HUDEP-2 (cell line): ENCODE measurements around the gene TNPO3.
A peak's percentile ranks its signal among the peaks of the same experiment; 100 is the strongest.
"Not testable (repeated sequence)": the region's sequence is repeated elsewhere in the genome, so short reads cannot be mapped to it uniquely, and the experiment has no call there.

ENCODE experiments used
- DNase-seq, 76 experiments: peaks; one replicate each; lab custom pipeline; 2025; ENCODE audit not compliant: unreplicated experiment in 76 of 76; lab: John Stamatoyannopoulos, UW

TNPO3 gene

DNA sequence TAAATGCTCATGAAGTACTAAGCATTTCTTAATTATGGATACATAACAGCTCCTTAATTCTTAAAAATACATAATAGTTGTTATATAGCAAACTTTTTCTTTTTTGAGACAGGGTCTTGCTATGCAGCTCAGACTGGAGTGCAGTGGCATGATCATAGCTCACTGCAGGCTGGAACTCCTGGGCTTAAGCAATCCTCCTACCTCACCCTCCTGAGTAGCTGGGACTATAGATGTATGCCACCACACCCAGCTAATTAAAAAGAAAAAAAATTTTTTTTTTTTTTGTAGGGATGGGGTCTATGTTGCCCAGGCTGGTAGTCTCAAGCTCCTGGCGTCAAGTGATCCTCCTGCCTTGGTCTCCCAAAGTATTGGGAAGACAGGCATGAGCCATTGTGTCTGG lies 86.3 kb downstream of the TNPO3 start:
- no peak for DNase-seq

DNA sequence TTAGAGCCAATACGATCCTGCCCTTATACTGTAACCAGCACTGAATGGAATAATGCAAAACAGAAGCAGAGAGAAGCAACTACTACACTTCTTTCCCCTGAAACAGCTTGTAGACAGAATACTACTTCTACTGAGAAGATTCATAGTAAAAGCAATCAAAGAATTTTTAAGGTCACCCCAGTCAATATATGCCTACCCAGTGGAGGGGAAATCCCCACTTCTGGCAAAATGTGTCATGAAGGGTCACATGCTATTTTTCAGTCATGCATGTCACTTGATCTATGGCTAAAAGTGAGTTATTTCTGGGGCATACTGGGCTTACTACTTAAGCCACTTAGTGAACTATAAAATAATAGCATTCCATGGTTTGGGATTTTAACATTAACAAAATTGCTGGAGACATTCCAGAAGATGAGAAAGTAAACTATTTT lies 91.6 kb downstream of the TNPO3 start:
- no peak for DNase-seq

DNA sequence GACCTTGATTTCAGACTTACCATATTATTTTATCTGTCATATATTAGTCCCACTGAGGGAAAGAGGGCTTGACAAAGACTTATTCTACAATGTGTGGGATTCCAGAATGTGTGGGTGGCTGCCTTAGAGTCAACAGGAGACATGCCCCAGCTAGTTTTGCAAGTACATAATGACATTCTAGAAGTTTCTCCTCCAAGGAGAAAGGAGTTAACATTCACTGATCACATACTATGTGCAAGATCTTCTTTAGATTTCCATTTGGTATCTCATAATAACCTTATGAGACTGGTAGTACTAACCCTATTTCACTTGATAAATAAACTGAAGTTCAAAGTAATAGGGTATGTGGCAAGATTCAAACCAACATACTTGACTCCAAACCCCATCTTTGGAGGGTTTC lies 92.0 kb downstream of the TNPO3 start:
- no peak for DNase-seq

DNA sequence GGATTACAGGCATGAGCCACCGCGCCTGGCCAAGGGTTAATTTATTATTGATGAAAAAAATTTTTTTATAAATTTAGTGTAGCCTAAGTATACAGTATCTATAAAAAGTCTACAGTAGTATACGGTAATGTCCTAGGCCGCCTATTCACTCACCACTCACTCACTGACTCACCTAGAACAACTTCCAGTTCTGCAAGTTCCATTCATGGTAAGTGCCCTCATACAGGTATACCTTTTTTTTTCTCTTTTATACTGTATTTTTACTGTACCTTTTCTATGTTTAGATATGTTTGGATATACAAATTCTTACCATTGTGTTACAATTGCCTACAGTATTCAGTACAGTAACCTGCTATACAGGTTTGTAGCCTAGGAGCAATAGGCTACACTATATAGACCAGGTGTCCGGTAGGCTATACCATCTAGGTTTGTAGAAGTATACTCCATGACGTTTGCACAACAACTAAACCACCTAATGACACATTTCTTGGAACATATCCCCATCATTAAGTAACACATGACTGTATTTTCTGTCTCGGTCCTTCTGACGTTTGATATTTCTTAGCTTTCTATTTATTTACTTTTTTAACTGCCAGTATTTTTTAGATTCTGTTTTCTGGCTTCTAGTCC lies 93.8 kb downstream of the TNPO3 start:
- no peak for DNase-seq

DNA sequence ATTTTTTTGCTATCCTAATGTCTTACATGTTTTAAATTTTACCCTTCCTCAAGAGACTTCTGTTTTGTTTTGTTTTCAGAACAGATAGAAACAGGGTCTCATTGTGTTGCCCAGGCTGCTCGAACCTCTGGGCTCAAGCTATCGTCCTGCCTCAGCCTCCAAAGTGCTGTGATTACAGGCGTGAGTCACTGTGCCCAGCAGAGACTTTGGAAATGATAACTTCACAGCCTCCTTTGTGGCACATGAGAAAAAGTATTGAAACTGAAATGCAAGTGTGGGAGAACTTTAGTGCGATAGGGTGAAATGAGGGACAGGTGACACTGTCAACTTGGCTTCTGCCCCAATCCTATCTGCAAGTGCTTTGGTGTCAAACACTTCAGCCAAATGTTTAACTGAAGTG lies 95.6 kb downstream of the TNPO3 start:
- no peak for DNase-seq

DNA sequence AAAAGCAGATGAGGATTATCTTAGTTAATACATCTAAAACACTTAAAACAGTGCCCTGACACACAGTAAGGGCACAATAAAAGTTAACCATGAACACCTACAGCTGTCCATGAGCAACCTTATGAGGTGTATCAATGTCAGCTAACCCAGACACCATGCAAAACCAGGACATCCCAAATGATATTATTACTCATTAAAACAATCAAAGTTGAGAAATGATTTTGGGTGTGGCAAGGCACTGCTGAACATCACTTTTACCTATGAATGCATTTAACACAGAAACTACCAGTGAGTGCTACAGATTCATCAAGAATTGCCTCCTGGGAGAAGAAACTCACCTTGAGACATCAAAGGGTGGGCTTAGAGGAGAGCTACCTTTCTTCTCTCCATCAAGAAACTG lies 98.9 kb downstream of the TNPO3 start:
- no peak for DNase-seq

DNA sequence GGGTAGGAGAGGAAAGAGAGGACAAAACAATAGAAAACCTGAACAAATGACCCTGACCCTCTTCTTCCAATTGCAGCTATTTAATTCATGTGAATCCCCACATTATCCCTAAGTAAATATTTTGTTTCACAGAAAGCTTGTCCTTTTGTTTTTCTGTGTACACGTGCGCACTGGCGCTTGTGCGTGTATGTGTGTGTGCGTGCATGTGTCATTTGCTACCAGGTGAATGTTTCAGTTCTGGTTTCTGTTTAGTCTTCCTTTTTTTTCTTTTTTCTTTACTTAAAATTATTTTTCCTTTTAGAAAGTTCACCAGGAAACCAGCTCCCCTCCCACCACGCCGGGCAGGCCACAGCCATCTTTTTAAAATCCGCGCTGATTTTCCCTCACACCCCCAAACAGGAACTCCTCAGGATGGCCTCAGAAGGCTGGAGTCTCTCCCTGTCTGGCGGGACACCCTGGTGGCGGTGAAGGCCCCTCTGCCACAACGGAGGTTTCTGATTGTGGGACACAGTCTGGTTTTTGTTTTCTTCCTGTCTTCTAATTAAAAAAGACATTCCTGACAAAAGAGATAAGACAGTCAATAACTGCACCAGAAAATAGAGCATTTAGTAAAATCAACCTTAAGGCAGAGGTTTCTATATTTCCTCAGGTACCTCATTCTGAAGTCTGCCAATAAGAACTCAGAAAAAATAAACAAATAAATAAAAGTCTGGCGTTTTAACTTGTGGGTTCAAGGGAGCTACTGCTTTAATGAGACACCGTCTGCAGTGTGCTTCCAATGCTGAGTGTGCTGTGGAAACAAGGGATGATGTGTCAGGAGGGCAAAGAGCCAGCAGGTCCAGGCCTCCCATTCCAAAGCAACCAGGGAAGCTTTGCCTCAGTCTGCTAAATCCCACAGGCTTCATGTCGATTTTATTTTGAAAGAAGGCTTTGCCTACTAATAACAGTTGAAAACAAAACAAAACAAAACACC lies 99.8 kb downstream of the TNPO3 start:
- no peak for DNase-seq

DNA sequence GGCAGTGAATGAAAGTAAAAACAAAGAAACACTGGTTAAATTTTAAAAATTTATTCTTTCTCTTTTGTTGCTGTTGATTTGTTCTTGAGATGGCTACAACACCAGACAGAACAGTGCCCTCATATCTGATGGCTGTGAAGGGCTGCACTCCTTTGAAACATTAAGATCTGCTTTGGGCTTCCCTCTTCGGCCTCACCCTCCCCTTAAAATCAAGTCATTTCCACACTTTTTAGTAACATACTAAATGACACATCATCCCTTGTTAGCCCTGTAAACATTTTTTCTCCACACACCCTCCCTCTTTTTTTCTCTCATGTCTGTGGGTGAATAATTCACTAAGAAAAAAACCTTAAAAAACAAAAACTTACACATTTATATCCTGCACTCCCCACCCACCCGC lies 100.8 kb downstream of the TNPO3 start:
- DNase-seq = no peak

DNA sequence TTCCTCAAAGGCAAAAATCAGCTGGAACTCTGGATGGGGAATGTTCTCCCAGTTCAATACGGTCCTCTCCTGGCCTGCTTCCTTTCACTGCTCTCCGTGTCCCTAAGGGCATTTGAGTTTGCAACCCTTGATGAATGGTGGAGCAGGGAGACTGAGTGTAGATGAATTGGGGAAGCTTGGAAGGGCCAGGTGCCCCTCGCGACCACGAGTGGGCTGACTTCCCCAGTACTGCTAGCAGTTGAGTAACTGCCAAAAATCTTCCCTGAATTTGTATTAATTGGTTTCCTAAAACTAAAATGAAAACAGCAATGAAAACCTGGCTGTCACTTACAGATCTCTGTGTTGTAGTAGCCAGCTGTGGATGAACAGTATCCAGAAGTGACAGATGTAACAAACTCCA lies 103.6 kb downstream of the TNPO3 start:
- no peak for DNase-seq

DNA sequence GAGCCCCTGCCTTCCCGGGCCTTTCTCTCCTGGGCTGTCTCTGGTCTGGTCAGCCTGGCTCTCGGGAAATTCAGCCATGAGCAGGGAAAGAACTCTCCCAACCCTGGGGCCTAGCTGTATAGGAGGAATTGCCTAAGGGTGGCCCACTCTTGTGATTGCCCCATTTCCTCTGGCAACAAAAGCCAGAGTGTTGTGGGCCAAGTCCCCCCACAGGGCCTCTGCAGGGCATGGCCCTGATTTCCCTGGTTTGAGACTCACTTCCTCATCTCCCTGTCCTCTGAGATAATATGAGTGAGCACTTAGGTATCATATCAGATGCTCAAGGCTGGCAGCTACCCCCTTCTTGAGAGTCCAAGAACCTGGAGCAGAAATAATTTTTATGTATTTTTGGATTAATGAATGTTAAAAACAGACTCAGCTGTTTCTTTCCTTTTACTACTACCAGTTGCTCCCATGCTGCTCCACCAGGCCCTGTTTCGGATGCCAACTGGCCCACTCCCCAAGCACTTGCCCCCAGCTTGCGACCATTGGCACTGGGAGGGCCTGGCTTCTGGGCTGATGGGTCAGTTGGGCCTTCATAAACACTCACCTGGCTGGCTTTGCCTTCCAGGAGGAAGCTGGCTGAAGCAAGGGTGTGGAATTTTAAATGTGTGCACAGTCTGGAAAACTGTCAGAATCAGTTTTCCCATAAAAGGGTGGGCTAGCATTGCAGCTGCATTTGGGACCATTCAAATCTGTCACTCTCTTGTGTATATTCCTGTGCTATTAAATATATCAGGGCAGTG lies 105.7 kb downstream of the TNPO3 start:
- no peak for DNase-seq

DNA sequence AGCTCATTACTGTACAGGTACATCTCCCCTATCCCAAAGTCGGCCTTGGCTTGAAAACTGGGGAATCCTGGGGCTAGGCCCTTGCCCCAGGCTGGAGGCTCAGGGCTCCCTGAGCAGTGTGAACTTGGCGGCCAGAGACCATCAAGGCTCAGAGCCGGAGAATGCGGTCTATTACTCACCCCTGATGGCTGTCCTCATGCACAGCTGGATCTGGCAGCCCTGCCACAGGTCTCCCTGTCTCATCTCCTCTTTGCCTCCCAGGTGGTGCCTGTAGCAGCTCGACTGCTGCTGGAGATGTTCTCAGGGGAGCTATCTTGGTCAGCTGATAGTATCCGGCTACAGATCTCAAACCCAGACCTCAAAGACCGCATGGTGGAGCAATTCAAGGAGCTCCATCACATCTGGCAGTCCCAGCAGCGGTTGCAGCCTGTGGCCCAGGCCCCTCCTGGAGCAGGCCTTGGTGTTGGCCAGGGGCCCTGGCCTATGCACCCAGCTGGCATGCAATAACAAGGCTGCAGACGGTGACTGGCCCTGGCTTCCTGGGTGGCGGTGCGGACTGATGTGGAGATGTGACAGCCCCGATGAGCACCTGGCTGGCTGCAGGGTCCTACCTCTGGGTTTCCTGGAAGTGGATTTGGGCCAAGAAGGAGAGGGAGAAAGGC lies 106.5 kb downstream of the TNPO3 start:
- DNase-seq = no peak

DNA sequence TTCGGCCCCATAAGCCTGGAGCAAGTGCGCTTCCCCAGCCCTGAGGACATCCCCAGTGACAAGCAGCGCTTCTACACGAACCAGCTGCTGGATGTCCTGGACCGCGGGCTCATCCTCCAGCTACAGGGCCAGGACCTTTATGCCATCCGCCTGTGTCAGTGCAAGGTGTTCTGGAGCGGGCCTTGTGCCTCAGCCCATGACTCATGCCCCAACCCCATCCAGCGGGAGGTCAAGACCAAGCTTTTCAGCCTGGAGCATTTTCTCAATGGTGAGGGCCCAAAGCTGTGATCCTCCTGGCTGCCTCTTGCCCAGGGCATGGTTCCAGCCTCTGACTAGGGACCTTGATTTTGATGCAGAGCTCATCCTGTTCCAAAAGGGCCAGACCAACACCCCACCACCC lies 107.1 kb downstream of the TNPO3 start:
- DNase-seq = no peak

DNA sequence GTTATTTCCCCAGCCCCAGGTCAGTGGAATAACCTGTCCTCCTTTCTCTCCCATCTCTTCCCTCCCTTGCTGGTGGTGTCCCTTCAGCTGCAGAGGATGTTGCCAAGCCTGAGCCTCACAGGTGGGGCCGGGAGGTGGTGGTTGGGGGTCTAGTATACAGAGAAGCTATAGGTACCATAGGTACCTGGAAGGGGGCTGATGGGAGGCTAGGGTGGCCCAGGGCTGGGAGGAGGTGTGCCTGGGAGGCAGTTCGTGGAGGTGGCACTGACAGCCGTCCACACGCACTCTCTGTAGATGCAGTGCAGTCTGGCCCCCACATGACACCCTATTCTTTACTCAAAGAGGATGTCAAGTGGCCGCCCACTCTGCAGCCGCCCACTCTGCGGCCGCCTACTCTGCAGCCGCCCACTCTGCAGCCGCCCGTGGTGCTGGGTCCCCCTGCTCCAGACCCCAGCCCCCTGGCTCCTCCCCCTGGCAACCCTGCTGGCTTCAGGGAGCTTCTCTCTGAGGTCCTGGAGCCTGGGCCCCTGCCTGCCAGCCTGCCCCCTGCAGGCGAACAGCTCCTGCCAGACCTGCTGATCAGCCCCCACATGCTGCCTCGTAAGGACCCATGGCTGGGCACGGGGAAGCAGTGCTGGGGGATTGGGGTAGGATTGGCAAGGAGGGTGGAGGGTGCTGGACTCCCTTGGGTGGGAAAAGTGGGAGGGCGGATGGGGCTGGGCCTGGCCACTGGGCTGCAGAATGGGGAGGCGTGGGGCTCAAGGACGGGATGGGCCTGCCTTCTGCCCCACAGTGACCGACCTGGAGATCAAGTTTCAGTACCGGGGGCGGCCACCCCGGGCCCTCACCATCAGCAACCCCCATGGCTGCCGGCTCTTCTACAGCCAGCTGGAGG lies 107.7 kb downstream of the TNPO3 start:
- DNase-seq = peak in 3 of 76 experiments; percentile 13 to 19 (median 18)

DNA sequence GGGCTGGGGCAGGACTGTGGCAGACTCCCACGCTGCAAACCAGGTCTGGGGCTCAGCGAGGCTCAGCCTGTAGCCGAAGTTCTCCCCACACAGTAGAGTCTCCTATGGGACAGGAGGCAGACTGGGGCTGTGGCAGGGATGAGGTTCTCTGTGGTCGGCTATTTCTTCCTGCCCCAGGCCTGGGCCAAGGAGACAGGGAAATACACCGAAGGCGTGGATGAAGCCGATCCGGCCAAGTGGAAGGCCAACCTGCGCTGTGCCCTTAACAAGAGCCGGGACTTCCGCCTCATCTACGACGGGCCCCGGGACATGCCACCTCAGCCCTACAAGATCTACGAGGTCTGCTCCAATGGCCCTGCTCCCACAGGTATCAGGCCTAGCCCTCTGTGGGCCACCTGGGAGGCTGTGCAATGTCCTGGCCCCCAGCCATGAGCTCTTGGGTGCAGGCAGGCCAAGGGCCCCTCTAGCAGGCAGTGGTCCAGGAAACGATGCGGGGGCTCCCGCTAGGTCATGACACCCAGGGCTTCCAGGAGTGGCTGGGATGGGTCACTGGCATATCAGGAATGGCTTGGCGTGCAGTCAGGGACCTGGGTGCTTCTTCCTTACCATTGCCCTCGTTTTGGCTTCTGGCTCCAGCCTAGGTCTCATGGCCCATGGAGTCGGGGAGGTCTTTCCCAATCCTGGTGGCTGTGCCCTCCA lies 109.1 kb downstream of the TNPO3 start:
- no peak for DNase-seq

DNA sequence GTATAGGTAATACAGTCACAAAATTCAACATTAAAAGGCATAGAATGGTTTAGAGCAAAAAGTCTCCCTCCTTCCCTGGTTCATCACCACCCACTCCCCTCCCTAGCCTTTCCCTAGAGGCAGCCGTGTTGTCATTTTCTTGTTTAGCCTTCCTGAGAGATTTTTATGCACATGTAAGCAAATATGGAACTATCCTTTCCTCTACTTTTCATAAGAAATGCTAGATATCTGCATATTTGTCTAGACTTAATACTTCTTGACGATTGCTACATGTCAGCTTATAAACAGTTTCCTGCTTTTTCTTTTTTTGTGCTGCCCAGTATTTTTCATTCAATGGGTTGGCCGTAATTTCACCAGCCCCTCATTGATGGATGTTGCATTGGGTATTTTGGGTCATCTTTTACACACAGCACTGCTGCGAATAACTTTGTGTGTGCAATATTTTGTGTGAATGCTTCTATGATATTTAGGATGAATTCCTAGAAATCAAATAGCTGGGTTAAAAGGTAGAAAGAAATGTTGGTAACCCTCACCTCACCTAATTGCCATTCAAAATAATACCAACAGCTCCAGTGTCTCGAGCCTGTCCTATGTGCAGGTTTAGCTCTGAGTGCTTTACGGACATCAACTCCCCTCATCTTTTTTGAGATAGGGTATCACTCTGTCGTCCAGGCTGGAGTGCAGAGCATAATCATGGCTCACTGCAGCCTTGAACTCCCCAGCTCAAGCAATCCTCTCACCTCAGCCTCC lies 110.2 kb downstream of the TNPO3 start:
- no peak for DNase-seq

DNA sequence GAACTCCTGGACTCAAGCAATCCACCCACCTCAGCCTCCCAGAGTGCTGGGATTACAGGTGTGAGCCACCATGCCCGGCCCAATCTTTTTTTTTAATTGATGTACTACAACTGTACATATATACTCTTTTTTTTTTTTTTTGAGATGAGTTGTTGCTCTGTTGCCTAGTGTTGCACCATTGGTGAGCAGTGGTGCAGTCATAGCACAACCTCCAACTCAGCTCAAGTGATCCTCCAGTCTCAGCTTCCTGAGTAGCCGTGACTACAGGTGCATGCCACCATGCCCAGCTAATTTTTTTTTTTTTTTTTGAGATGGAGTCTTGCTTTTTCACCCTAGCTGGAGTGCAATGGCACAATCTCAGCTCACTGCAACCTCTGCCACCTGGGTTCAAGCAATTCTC lies 111.7 kb downstream of the TNPO3 start:
- not testable (repeated sequence) for DNase-seq

DNA sequence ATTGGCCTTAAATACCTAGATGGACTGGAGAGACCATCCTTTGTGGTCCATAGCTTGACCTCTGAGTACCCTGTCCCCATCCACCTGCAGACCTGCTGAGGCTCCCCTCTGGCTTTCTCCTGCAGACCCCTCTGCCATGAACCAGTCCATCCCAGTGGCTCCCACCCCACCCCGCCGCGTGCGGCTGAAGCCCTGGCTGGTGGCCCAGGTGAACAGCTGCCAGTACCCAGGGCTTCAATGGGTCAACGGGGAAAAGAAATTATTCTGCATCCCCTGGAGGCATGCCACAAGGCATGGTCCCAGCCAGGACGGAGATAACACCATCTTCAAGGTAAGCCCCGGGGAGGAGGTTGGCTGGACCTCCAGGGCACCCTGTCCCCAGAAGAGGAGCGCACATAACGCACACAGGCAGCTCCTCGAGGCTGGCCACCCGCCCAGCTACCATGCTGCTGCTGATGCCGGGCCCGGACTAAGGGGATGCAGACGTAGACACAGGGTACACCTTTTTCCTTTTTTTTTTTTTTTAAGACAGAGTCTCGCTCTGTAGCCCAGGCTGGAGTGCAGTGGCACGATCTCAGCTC lies 112.9 kb downstream of the TNPO3 start:
- DNase-seq = no peak

DNA sequence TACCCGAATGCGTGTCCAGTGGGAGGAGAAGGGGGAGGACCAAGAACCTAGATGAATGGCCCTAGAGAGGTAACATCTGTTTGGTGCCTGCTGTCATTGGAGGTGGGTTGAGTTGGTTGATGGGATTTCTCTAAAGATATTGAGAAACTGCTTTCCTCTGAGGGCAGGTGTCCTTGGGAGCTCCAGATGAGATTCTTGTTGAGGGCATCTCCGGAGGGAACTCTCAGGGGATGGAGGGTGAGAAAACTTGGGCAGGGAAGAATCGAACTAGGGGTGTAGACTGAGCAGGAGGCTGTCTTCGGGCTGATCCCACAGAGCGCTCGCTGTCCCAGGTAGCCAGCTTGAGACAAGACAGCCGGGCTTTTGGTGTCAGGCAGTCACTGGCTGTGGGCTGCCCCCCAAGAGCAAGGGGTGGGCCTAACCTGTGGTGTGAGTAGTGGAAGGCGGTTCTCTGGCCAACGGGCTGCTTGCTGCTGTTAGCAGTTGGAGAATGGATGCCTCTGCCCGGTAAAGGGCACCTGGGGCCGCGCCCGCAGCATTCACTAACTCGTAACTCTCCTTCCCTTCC lies 113.5 kb downstream of the TNPO3 start:
- no peak for DNase-seq
